ENCODE results near the gene CEACAM7. TPM values are rescaled to one million over a fixed set of nuclear protein-coding genes. Genes with fewer than 3 reads are reported as not detected.
A peak's percentile ranks its signal among the peaks of the same experiment; 100 is the strongest.
"Not testable (repeated sequence)": the region's sequence is repeated elsewhere in the genome, so short reads cannot be mapped to it uniquely, and the experiment has no call there.

CEACAM7 gene
- total RNA-seq, 1 donor from 2014 or later, result not detected

GRCh38 chr19:41720103-41720502, 32.0 kb upstream of the CEACAM7 start:
- intact Hi-C loops (cut with DNase I), result no loop called here
- Histone ChIP-seq H3K27me3 (ENCODE audit: low read depth) (peaks cover 5% of the 10 kb centered on the region), H3K4me3 (no peak overlapping the region), H3K4me1 (no peaks in the 10 kb centered on the region), H3K27ac (no peak overlapping the region), H3K36me3 (no peaks in the 10 kb centered on the region), H3K9me3 (no peaks in the 10 kb centered on the region)
- DNase-seq, result no peak
- no peak for ATAC-seq
- TF ChIP-seq CTCF (IDR thresholded peaks at IDR 0.05), result no peak

- no peak for DNase-seq
- intact Hi-C loops (cut with DNase I), result no loop called here
- no peaks in the 10 kb centered on the region for H3K9me3 ChIP-seq
Observed at GRCh38 chr19:41718761-41719160, 30.7 kb upstream of the CEACAM7 start.

DNA sequence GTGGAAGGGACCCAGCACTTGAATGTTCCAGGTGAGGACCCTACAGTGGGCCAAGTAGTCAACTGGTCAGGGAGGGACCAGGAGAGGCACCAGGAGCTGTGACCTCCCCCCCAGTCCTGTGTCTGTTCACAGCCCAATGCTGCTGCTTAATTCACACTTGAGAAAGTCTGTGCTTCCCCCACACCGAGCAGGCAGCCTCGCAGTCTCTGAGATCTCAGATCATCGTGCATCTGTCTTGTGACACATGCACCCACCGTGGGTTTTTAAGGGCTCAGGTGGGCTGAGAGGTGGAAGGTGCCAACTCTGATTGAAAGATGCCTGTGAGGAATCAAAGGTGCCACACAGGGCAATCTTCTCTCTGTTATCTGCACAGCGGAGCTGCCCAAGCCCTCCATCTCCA, 26.5 kb upstream of the CEACAM7 start:
- intact Hi-C loops (cut with DNase I), result no loop called here

More at GRCh38 chr19:41718761-41719160, 30.7 kb upstream of the CEACAM7 start:
- H3K4me3 ChIP-seq, result no peak overlapping the region
- no peak for ATAC-seq
- H3K27ac ChIP-seq, result no peak overlapping the region
- H3K36me3 ChIP-seq, result no peaks in the 10 kb centered on the region
- no peak for TF ChIP-seq CTCF (IDR thresholded peaks at IDR 0.05)
- H3K4me1 ChIP-seq, result no peaks in the 10 kb centered on the region
- H3K27me3 ChIP-seq (ENCODE audit: low read depth), result peaks cover 5% of the 10 kb centered on the region

DNA sequence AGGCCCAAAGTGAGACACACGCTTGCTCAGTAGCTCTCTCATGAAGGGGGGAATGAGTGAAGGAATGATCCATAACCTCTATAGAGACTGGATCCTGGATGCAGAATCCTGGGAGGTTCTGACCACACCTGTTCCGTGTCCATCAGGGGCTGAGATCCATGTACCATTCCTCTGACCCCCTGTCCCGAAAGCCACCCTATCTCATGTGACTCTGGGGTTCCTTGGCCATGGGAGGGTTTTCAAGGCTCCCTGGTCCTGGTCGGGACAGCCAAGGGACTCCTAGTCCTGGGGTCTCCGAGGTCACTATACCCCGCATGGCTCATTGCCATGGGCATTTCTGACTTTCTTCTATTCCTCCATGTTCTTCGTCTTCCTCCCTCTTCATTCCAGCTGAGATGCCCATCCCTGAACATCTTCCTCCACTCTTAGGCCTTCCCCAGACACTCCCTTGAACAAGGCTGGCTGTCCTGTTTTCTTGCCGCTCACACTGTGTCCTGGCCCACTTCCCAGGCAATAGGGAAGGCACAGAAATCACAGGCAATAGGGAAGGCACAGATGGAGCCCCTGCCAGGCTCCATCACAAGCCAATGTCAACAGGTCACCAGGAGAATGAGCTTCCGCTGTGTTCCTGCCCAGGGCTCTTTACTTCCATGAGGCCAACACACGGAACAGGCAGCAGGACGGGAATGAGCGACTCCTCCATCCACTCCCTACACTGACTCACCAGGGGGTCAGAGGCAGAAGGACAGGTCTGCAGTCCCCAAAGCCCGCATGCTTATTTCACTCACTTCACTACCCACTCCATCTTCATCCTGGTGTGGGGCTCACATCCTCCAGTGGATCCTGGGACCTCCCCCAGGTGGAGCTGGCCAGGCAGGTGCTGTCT, 23.5 kb upstream of the CEACAM7 start:
- ATAC-seq, result no peak
- no peak for DNase-seq
- H3K4me3 ChIP-seq, result peak overlapping the region; percentile 4
- no peaks in the 10 kb centered on the region for H3K9me3 ChIP-seq
- H3K27ac ChIP-seq, result no peak overlapping the region
- no peaks in the 10 kb centered on the region for H3K4me1 ChIP-seq
- no peak for TF ChIP-seq CTCF (IDR thresholded peaks at IDR 0.05)
- intact Hi-C loops (cut with DNase I), result no loop called here
- no peaks in the 10 kb centered on the region for H3K36me3 ChIP-seq
- H3K27me3 ChIP-seq (ENCODE audit: low read depth), result peaks cover 6% of the 10 kb centered on the region

More for the DNA sequence above, 26.5 kb upstream of the CEACAM7 start:
- no peaks in the 10 kb centered on the region for H3K9me3 ChIP-seq
- H3K27ac ChIP-seq, result no peak overlapping the region
- H3K4me1 ChIP-seq, result no peaks in the 10 kb centered on the region
- TF ChIP-seq CTCF (IDR thresholded peaks at IDR 0.05), result no peak
- ATAC-seq (no peak), DNase-seq (no peak)
- no peak overlapping the region for H3K4me3 ChIP-seq
- H3K27me3 ChIP-seq (ENCODE audit: low read depth), result peaks cover 5% of the 10 kb centered on the region
- no peaks in the 10 kb centered on the region for H3K36me3 ChIP-seq

GRCh38 chr19:41709951-41710645, 22.0 kb upstream of the CEACAM7 start:
- peaks cover 11% of the 10 kb centered on the region for H3K27me3 ChIP-seq (ENCODE audit: low read depth)
- no peaks in the 10 kb centered on the region for H3K4me1 ChIP-seq
- H3K36me3 ChIP-seq, result no peaks in the 10 kb centered on the region
- ATAC-seq (no peak), DNase-seq (no peak)
- peak overlapping the region; percentile 4 for H3K4me3 ChIP-seq
- H3K27ac ChIP-seq, result no peak overlapping the region
- intact Hi-C loops (cut with DNase I), result no loop called here
- H3K9me3 ChIP-seq, result no peaks in the 10 kb centered on the region
- TF ChIP-seq CTCF (IDR thresholded peaks at IDR 0.05), result no peak

GRCh38 chr19:41709516-41709915, 21.4 kb upstream of the CEACAM7 start:
- ATAC-seq; H3K4me3 ChIP-seq; H3K4me1 ChIP-seq; H3K36me3 ChIP-seq; intact Hi-C loops (cut with DNase I); H3K27ac ChIP-seq; DNase-seq; H3K9me3 ChIP-seq: not testable (repeated sequence)
- H3K27me3 ChIP-seq (ENCODE audit: low read depth), result peaks cover 15% of the 10 kb centered on the region

All from lower lobe of right lung (tissue), 2 donors.